ENCODE measurements around the gene CCNL2. TPM values are rescaled to one million over a fixed set of nuclear protein-coding genes. Genes with fewer than 3 reads are reported as not detected.

CCNL2 gene
- total RNA-seq, 1 experiment from 2014 or later, result 173 TPM

- no peak overlapping the region for H2BK20ac ChIP-seq (ENCODE audit: low read depth, low read length, poor library complexity, severe bottlenecking)
- H2BK15ac ChIP-seq (ENCODE audit: low read depth, low read length), result no peak overlapping the region
- peaks cover 5 to 10% of the 10 kb centered on the region in 2 experiments for H3K4me1 Mint-ChIP-seq
- H2BK120ac ChIP-seq (ENCODE audit: low read depth, low read length, poor library complexity, severe bottlenecking), result no peak overlapping the region
- no peak overlapping the region for H3K23ac ChIP-seq (ENCODE audit: insufficient read length, low read depth, low read length)
- H3K14ac ChIP-seq (ENCODE audit: insufficient read depth, low read length), result no peak overlapping the region
- peak overlapping the region; percentile 4 for H3K9ac ChIP-seq (ENCODE audit: extremely low read depth, insufficient read length, low read length)
- no peak overlapping the region for H4K5ac ChIP-seq (ENCODE audit: insufficient read length, low read depth, low read length)
- no peak overlapping the region for H4K8ac ChIP-seq (replicated peaks; ENCODE audit: insufficient read length, low read depth, low read length)
- no peak overlapping the region for H2BK5ac ChIP-seq (ENCODE audit: insufficient read length, low read length)
- no peak overlapping the region for H2AK5ac ChIP-seq (ENCODE audit: insufficient read length, low read length)
- peak overlapping the region; percentile 94 for H3K4me2 ChIP-seq (ENCODE audit: insufficient read depth, insufficient read length, low read length)
- no peak overlapping the region for H3K56ac ChIP-seq (ENCODE audit: insufficient read length, low read depth, low read length)
- H3K79me1 ChIP-seq (ENCODE audit: insufficient read depth, low read depth, low read length, poor library complexity, severe bottlenecking), result peaks cover 13% of the 10 kb centered on the region
- peak overlapping the region in 1 of 3 experiments; percentile 48; a peak in 1 of 7 replicates for H3K27ac Mint-ChIP-seq
- H3K9me3 ChIP-seq (ENCODE audit: control insufficient read depth, low read depth, low read length), result no peaks in the 10 kb centered on the region
- no peaks in the 10 kb centered on the region for H3K27me3 ChIP-seq (ENCODE audit: insufficient read depth, low read length)
- H3K36me3 Mint-ChIP-seq (ENCODE audit: insufficient read depth in 1 of 3, low read depth in 3 of 3), result peaks cover 6 to 20% (median 12%) of the 10 kb centered on the region in 3 experiments
- no peaks in the 10 kb centered on the region; the same call in 1 of the 2 replicates for H3K4me1 ChIP-seq (ENCODE audit: insufficient read depth, low read length)
- H3K27ac ChIP-seq (ENCODE audit: insufficient read length, low read depth, low read length), result no peak overlapping the region
- DNase-seq, result no peak
- H4K20me1 ChIP-seq (ENCODE audit: control insufficient read depth, insufficient read depth, insufficient read length), result no peaks in the 10 kb centered on the region
- H3K4ac ChIP-seq (ENCODE audit: low read depth, low read length), result no peak overlapping the region
- H3K9me3 Mint-ChIP-seq, result no peaks in the 10 kb centered on the region
- no peak overlapping the region for H4K91ac ChIP-seq (ENCODE audit: insufficient read length, low read depth, low read length)
- WGBS (ENCODE audit: extremely low coverage, insufficient read length, low lambda C conversion rate), result no CpG with 5 or more reads among the region's 26 CpGs
- peaks cover 4% of the 10 kb centered on the region; the same call in 1 of the 2 replicates for H3K79me2 ChIP-seq (ENCODE audit: insufficient read depth, low read length)
- H3K27me3 Mint-ChIP-seq (ENCODE audit: low read depth), result peaks cover 5% of the 10 kb centered on the region; the same call in 1 of the 2 replicates
- no peak overlapping the region for H2BK12ac ChIP-seq (ENCODE audit: insufficient read length, low read depth, low read length)
- no peak for TF ChIP-seq CTCF (conservative IDR thresholded peaks at IDR 0.05)
- H2AFZ ChIP-seq (ENCODE audit: low read length), result no peak overlapping the region
- no peak overlapping the region for H3K18ac ChIP-seq (ENCODE audit: insufficient read length, low read depth, low read length)
- peaks cover 10% of the 10 kb centered on the region for H3K23me2 ChIP-seq (ENCODE audit: insufficient read length, low read depth, low read length, poor library complexity, severe bottlenecking)
- H3K4me3 Mint-ChIP-seq, result peak overlapping the region; percentile 83 to 88
- H3T11ph ChIP-seq (ENCODE audit: low read length), result no peak overlapping the region
These were observed 25.9 kb downstream of the CCNL2 start for GRCh38 chr1:1373051-1373814.
